HepG2 (cell line): ENCODE measurements around the gene ZBTB20. TPM values are rescaled to one million over a fixed set of nuclear protein-coding genes. Genes with fewer than 3 reads are reported as not detected.

ENCODE experiments used
- ATAC-seq: fragments of 200-7000 bp; cut with Tn5 transposase; 3 replicates; pipeline ENCODE4 v1.9.1; 2020; ENCODE audit warnings: mild to moderate bottlenecking, moderate library complexity
- BruUV-seq: library from RNA; stranded (reverse); fragments of 400-500 nt; replicated peaks from 2 replicates; lab custom pipeline; 2021; lab: Mats Ljungman, UMichigan
- CTCF ChIA-PET: fragments of 300-600 bp; formaldehyde crosslinking; extraction: SDS; loops from one replicate; lab custom pipeline; 2021; ENCODE audit warnings: low total read pairs, inconsistent platforms, low intra/inter-chr PET ratio; lab: Yijun Ruan, JAX
- POLR2A ChIA-PET: fragments of 350-600 bp; sonication (Branson Sonifier 250); formaldehyde crosslinking; loops from one replicate; lab custom pipeline; 2020; ENCODE audit warnings: antibody characterized with exemption, inconsistent platforms; lab: Yijun Ruan, JAX
- DNase-seq: peaks from one replicate; pipeline ENCODE4 v3.0.0-alpha.2; 2015; ENCODE audit warnings: low spot score
- FAIRE-seq: peaks from 3 replicates; lab custom pipeline; 2011; peaks lifted over from hg19 to GRCh38; lab: Jason Lieb, UNC
- H2AFZ ChIP-seq: one replicate; pipeline ENCODE4 v1.6.1; 2011; ENCODE audit warnings: low read length, inconsistent platforms
- H3K27ac ChIP-seq: fragments of 300-600 bp; 3 replicates; pipeline ENCODE4 v1.8.0; 2011; ENCODE audit warnings: mixed run types, mild to moderate bottlenecking, mixed read lengths, low read length, inconsistent platforms; ENCODE audit not compliant: insufficient read depth; ENCODE audit errors: extremely low read length
- H3K27me3 ChIP-seq, 2 experiments: fragments of 200-600 bp in 1 of 2; 2 replicates in 1 of 2; 3 replicates in 1 of 2; pipeline versions ENCODE4 v1.6.0 to v1.8.0; 2011; ENCODE audit warnings: low read length in 2 of 2, mild to moderate bottlenecking in 2 of 2, moderate library complexity in 2 of 2, inconsistent platforms in 1 of 2; ENCODE audit not compliant: insufficient read depth in 2 of 2, control insufficient read depth in 1 of 2
- H3K36me3 ChIP-seq, 2 experiments: fragments of 200-600 bp in 1 of 2; replicated peaks in 1 of 2; 2 replicates in 1 of 2; 3 replicates in 1 of 2; pipeline versions ENCODE4 v1.5.1 to v1.8.0; 2011; ENCODE audit warnings: low read length in 2 of 2, inconsistent platforms in 1 of 2; ENCODE audit not compliant: insufficient read depth in 2 of 2, control insufficient read depth in 1 of 2
- H3K4me1 ChIP-seq: 2 replicates; pipeline ENCODE4 v1.5.1; 2012; ENCODE audit warnings: low read length, inconsistent platforms; ENCODE audit not compliant: insufficient read depth
- H3K4me2 ChIP-seq: 2 replicates; pipeline ENCODE4 v1.6.0; 2011; ENCODE audit warnings: low read depth, low read length, inconsistent platforms
- H3K4me3 ChIP-seq, 3 experiments: fragments of 200-600 bp in 1 of 3; sonication (generic), shearing (Covaris generic) in 1 of 3; replicated peaks in 1 of 3; 2 replicates each; pipeline ENCODE4 v1.5.1; 2011 to 2016; ENCODE audit warnings: low read length in 3 of 3, inconsistent platforms in 2 of 3, low read depth in 2 of 3, mild to moderate bottlenecking in 2 of 3, control low read depth in 1 of 3, mixed read lengths in 1 of 3; ENCODE audit not compliant: insufficient read depth in 1 of 3
- H3K79me2 ChIP-seq: one replicate; pipeline ENCODE4 v1.6.1; 2011; ENCODE audit warnings: low read length, inconsistent platforms; ENCODE audit not compliant: insufficient read depth
- H3K9ac ChIP-seq: 2 replicates; pipeline ENCODE4 v1.6.0; 2011; ENCODE audit warnings: mild to moderate bottlenecking, low read depth, low read length, inconsistent platforms; ENCODE audit not compliant: insufficient read depth
- H3K9me3 ChIP-seq: 2 replicates; pipeline ENCODE4 v1.5.1; 2012; ENCODE audit warnings: mild to moderate bottlenecking, low read length
- H4K20me1 ChIP-seq: 2 replicates; pipeline ENCODE4 v1.6.0; 2011; ENCODE audit warnings: inconsistent platforms, mild to moderate bottlenecking, low read length, moderate library complexity; ENCODE audit not compliant: insufficient read depth
- GATAD1 ChIP-seq: IDR thresholded peaks from 2 replicates; pipeline ENCODE4 v1.6.1; 2016; ENCODE audit warnings: missing genetic modification reagents, missing compliant biosample characterization
- RARA ChIP-seq: IDR thresholded peaks from 2 replicates; pipeline ENCODE4 v1.6.1; 2016; ENCODE audit warnings: missing genetic modification reagents, missing compliant biosample characterization
- RXRB ChIP-seq: IDR thresholded peaks from 2 replicates; pipeline ENCODE4 v1.6.1; 2016; ENCODE audit warnings: borderline replicate concordance, missing genetic modification reagents, missing compliant biosample characterization
- SALL1 ChIP-seq: sonication (generic); formaldehyde crosslinking; IDR thresholded peaks from 2 replicates; pipeline ENCODE4 v1.8.0; 2022; ENCODE audit warnings: mild to moderate bottlenecking, missing genetic modification reagents
- ZMYM3 ChIP-seq: sonication (generic); formaldehyde crosslinking; IDR thresholded peaks from 2 replicates; pipeline ENCODE4 v1.5.1; 2020; ENCODE audit warnings: mild to moderate bottlenecking, missing genetic modification reagents
- ZNF276 ChIP-seq: sonication (generic); formaldehyde crosslinking; IDR thresholded peaks from 2 replicates; pipeline ENCODE4 v1.4.0; 2020; ENCODE audit warnings: mild to moderate bottlenecking, low read depth, missing genetic modification reagents
- ZNF512B ChIP-seq: sonication (generic); formaldehyde crosslinking; IDR thresholded peaks from 2 replicates; pipeline ENCODE4 v1.5.1; 2020; ENCODE audit warnings: missing genetic modification reagents, mild to moderate bottlenecking, borderline replicate concordance
- ZNF569 ChIP-seq: sonication (generic); formaldehyde crosslinking; IDR thresholded peaks from 2 replicates; pipeline ENCODE4 v1.5.0; 2020; ENCODE audit warnings: mild to moderate bottlenecking, missing genetic modification reagents, moderate library complexity, borderline replicate concordance
- WGBS: methylation state at CpG from one replicate; pipeline ENCODE4 v1.1.6; 2017; ENCODE audit warnings: low lambda C conversion rate; 5-methylcytosine and 5-hydroxymethylcytosine counted together
- in situ Hi-C: cut with HindIII; loops from 2 replicates; pipeline ENCODE4 v1.10.0; 2017; ENCODE audit warnings: low pct_unique_long_range_greater_than_20kb; ENCODE audit not compliant: extremely low pct_ligation_motif_present
- intact Hi-C: fragments of 100-400 bp; cut with micrococcal nuclease; formaldehyde crosslinking; loops from one replicate; pipeline ENCODE4 v1.10.0; 2022; ENCODE audit not compliant: unreplicated experiment
- polyA plus RNA-seq, 8 experiments: library from polyadenylated mRNA; depleted of rRNA in 3 of 8; stranded (reverse) in 7 of 8; unstranded in 1 of 8; fragments of >200 nt; fragmentation: Illumina TruSeq in 4 of 8; extraction: Trizol in 4 of 8; gene quantifications; 2 replicates each; pipeline versions ENCODE4 v1.2.1 to v1.2.3, GENCODE V29; 2011 to 2016; ENCODE audit warnings: low read depth in 4 of 8, missing spikeins in 1 of 8, mixed read lengths in 1 of 8; ENCODE audit not compliant: insufficient read depth in 1 of 8
- total RNA-seq, 5 experiments: library from RNA; depleted of rRNA; stranded (reverse); fragments of >200 nt; fragmentation: Illumina TruSeq; extraction: Trizol; gene quantifications; 2 replicates each; pipeline ENCODE4 v1.2.3, GENCODE V29; 2016; ENCODE audit warnings: low read depth in 1 of 5
- TF ChIP-seq, protein P1 (sequence below): sonication (generic); formaldehyde crosslinking; IDR thresholded peaks from 2 replicates; pipeline ENCODE4 v1.8.1; 2023; ENCODE audit warnings: missing genetic modification reagents, mild to moderate bottlenecking, borderline replicate concordance

Gene ZBTB20
- total and polyA plus RNA-seq, 2 of the 13 experiments (the other 11 are each of a cell fraction or from before 2014, with no cell fraction given): 1.9 to 8.8 TPM

- no peaks in the 10 kb centered on the region for H4K20me1 ChIP-seq
- in situ Hi-C loops: no loop called here
- CTCF ChIA-PET: no interaction called here
- no peak for TF ChIP-seq SALL1 (CRISPR knock-in tag)
- TF ChIP-seq RXRB: no peak
- no peak for TF ChIP-seq ZNF569 (CRISPR knock-in tag)
- no peak for TF ChIP-seq ZNF276
- TF ChIP-seq, protein P1, sequence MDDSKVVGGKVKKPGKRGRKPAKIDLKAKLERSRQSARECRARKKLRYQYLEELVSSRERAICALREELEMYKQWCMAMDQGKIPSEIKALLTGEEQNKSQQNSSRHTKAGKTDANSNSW (CRISPR knock-in tag): no peak
- TF ChIP-seq RARA: no peak
- no peak for TF ChIP-seq ZMYM3 (CRISPR knock-in tag)
- TF ChIP-seq ZNF512B: no peak
- TF ChIP-seq GATAD1 (CRISPR knock-in tag): no peak
- BruUV-seq: no TSS peak
- H3K9ac ChIP-seq: no peak overlapping the region
- no peak overlapping the region for H3K4me2 ChIP-seq
- WGBS: 96% methylated on average over 5 of the region's 5 CpGs
- H3K4me3 ChIP-seq: no peak overlapping the region
- no peak for DNase-seq
- intact Hi-C loops: no loop called here
- H3K79me2 ChIP-seq: no peaks in the 10 kb centered on the region
- no peak overlapping the region for H3K27ac ChIP-seq
- ATAC-seq: no peak
- H3K27me3 ChIP-seq: no peaks in the 10 kb centered on the region
- FAIRE-seq: no peak
- POLR2A ChIA-PET: no interaction called here
- H3K9me3 ChIP-seq: no peaks in the 10 kb centered on the region
- H2AFZ ChIP-seq: no peak overlapping the region
- H3K36me3 ChIP-seq: no peaks in the 10 kb centered on the region
- H3K4me1 ChIP-seq: no peaks in the 10 kb centered on the region; the same call in 1 of the 2 replicates
These were observed 828.8 kb downstream of the ZBTB20 start for GRCh38 chr3:114318295-114318694.
